Thyroid gland (tissue), 4 donors: ENCODE results near the gene OVOL1. TPM values are rescaled to one million over a fixed set of nuclear protein-coding genes. Genes with fewer than 3 reads are reported as not detected.

Experiments used
- DNase-seq, 2 donors: peaks; one replicate each; pipeline ENCODE4 v3.0.0-alpha.2; 2019
- H3K27ac ChIP-seq, 3 donors: fragments of 200-600 bp; sonication (generic); 1 replicate in 2 of 3; 2 replicates in 1 of 3; pipeline ENCODE4 v1.5.1; 2016 to 2019; ENCODE audit warnings: mild to moderate bottlenecking in 1 of 3, moderate library complexity in 1 of 3
- H3K27me3 ChIP-seq: fragments of 200-600 bp; sonication (generic); one replicate; pipeline ENCODE4 v1.5.1; 2019
- H3K36me3 ChIP-seq, 2 donors: fragments of 200-600 bp; sonication (generic); one replicate each; pipeline ENCODE4 v1.5.1; 2016 to 2019
- H3K4me1 ChIP-seq, 2 donors: fragments of 200-600 bp; sonication (generic); one replicate each; pipeline ENCODE4 v1.5.1; 2017 to 2019
- H3K4me3 ChIP-seq, 3 donors: fragments of 200-600 bp; sonication (generic); replicated peaks in 1 of 3; 1 replicate in 2 of 3; 2 replicates in 1 of 3; pipeline ENCODE4 v1.5.1; 2016; ENCODE audit warnings: mild to moderate bottlenecking in 1 of 3
- H3K9me3 ChIP-seq: fragments of 200-600 bp; sonication (generic); one replicate; pipeline ENCODE4 v1.5.1; 2017
- POLR2A ChIP-seq, 2 donors: fragments of 450-650 bp; IDR thresholded peaks; one replicate each; pipeline ENCODE4 v1.6.1; 2017; ENCODE audit warnings: antibody characterized with exemption in 2 of 2, mild to moderate bottlenecking in 2 of 2, moderate library complexity in 1 of 2
- WGBS, 2 donors: methylation state at CpG; one replicate each; pipeline ENCODE4 v1.1.5; 2017; 5-methylcytosine and 5-hydroxymethylcytosine counted together
- intact Hi-C: fragments of 100-400 bp; cut with DNase I; formaldehyde crosslinking; loops from one replicate; pipeline ENCODE4 v1.15.1; 2023
- total RNA-seq, 4 donors: library from RNA; depleted of rRNA; stranded (reverse); fragments of >200 nt; gene quantifications; one replicate each; pipeline ENCODE4 v1.2.3, GENCODE V29; 2016
- TF ChIP-seq, protein P1 (sequence below), 6 experiments: fragments of 200-600 bp in 3 of 6; fragments of 450-650 bp in 3 of 6; sonication (generic) in 3 of 6; IDR thresholded peaks; one replicate each; pipeline ENCODE4 v1.5.1; 2016 to 2019; ENCODE audit warnings: antibody characterized with exemption in 6 of 6, mild to moderate bottlenecking in 2 of 6, inconsistent platforms in 1 of 6, moderate library complexity in 1 of 6

OVOL1 gene
- total RNA-seq, 4 donors from 2014 or later: 1.1 to 6.6 (median 5.2) TPM

DNA sequence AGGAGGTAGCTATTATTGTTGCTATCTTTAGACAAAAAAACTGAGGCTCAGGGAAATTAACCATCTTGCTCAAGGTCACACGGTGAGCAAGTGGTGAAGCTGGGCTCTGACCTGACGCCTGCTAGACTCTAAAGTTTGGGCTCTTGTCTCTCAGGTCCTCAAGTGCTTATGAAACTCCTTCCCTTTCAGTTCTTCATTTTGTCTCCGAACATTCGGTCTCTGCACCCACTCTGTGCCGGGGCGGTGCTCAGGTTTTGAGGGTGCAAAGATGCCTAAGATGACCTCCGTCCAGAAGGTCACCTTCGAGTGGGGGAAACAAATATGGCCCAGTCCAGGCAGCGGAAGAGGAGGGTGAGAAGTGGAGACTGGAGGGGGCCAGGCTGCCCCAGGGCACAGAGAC lies 16.0 kb downstream of the OVOL1 start:
- H3K9me3 ChIP-seq: no peaks in the 10 kb centered on the region
- H3K27me3 ChIP-seq: no peaks in the 10 kb centered on the region
- H3K36me3 ChIP-seq: no peaks in the 10 kb centered on the region
- DNase-seq: no peak
- no peaks in the 10 kb centered on the region for H3K4me1 ChIP-seq
- TF ChIP-seq POLR2A (IDR thresholded peaks at IDR 0.05): no peak
- TF ChIP-seq, protein P1, sequence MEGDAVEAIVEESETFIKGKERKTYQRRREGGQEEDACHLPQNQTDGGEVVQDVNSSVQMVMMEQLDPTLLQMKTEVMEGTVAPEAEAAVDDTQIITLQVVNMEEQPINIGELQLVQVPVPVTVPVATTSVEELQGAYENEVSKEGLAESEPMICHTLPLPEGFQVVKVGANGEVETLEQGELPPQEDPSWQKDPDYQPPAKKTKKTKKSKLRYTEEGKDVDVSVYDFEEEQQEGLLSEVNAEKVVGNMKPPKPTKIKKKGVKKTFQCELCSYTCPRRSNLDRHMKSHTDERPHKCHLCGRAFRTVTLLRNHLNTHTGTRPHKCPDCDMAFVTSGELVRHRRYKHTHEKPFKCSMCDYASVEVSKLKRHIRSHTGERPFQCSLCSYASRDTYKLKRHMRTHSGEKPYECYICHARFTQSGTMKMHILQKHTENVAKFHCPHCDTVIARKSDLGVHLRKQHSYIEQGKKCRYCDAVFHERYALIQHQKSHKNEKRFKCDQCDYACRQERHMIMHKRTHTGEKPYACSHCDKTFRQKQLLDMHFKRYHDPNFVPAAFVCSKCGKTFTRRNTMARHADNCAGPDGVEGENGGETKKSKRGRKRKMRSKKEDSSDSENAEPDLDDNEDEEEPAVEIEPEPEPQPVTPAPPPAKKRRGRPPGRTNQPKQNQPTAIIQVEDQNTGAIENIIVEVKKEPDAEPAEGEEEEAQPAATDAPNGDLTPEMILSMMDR (IDR thresholded peaks at IDR 0.05): no peak
- 76 to 87% methylated on average over 9 of the region's 9 CpGs for WGBS, 2 donors
- no peak overlapping the region for H3K4me3 ChIP-seq
- H3K27ac ChIP-seq: no peak overlapping the region
- intact Hi-C loops: no loop called here

DNA sequence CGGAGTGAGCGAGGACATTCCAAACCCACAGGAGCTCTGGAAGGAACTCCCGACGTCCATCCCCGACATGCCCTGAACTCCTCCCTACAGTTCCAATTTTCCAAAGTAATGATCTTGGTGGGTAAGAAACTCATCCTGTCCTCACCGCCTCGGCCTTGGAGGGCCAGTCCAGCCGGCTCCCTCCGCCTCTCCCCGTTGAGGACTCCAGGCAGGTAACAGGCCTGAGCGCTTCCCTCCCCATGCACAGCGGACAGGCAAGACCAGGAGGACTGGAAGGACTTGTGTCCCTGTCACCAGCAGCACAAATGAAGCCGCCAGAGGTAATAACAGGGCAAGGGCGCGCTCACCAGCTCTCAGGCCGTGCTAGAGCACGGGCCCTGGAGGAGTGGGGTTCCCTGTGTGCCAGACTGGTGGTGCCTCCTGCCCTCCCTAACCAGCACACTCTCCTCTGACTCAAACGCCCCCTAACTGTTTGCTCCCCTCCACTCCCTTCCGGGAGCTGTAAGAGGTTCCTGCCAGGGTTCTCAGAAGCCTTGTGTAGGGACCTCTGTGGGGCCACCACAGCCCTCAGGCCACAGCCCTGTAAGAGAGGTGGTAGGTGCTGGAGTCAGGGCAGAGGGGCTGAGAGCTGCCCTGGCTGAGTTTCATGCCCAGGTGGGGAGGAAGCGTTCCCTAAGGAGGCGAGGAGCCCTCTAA lies 17.1 kb downstream of the OVOL1 start:
- Histone ChIP-seq H3K9me3 (no peaks in the 10 kb centered on the region), H3K27ac (no peak overlapping the region), H3K4me1 (no peaks in the 10 kb centered on the region), H3K27me3 (no peaks in the 10 kb centered on the region), H3K36me3 (no peaks in the 10 kb centered on the region), H3K4me3 (no peak overlapping the region)
- WGBS, 2 donors: 59 to 64% methylated on average over 16 to 19 of the region's 21 CpGs
- no peak for DNase-seq
- TF ChIP-seq, protein P1 (IDR thresholded peaks at IDR 0.05): no peak
- no peak for TF ChIP-seq POLR2A (IDR thresholded peaks at IDR 0.05)
- intact Hi-C loops: no loop called here

DNA sequence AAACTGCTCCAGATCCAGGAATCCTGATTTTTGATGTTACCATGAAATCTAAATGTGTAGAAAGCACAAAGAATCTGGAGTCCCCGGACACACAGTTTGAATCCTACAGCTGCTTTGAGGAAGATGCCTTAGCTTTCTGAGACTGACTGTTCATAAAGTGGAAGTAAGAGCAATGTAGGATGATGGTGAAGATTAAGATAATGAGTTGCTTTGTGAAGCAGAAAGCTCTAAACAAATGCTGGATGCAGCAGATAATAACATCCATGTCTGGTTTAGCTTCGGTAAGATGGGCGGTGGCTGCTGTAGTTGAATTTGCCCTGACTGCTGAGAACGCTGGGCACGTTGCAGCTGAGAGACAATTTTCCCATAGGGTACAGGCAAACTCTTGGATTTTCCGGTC lies 20.1 kb downstream of the OVOL1 start:
- WGBS, 2 donors: 73 to 76% methylated on average over 6 of the region's 6 CpGs
- no peak overlapping the region for H3K27ac ChIP-seq
- TF ChIP-seq, protein P1 (IDR thresholded peaks at IDR 0.05): no peak
- no peak for TF ChIP-seq POLR2A (IDR thresholded peaks at IDR 0.05)
- no peaks in the 10 kb centered on the region for H3K27me3 ChIP-seq
- intact Hi-C loops: no loop called here
- no peaks in the 10 kb centered on the region for H3K36me3 ChIP-seq
- no peak overlapping the region for H3K4me3 ChIP-seq
- H3K4me1 ChIP-seq: no peaks in the 10 kb centered on the region
- DNase-seq: no peak
- no peaks in the 10 kb centered on the region for H3K9me3 ChIP-seq

DNA sequence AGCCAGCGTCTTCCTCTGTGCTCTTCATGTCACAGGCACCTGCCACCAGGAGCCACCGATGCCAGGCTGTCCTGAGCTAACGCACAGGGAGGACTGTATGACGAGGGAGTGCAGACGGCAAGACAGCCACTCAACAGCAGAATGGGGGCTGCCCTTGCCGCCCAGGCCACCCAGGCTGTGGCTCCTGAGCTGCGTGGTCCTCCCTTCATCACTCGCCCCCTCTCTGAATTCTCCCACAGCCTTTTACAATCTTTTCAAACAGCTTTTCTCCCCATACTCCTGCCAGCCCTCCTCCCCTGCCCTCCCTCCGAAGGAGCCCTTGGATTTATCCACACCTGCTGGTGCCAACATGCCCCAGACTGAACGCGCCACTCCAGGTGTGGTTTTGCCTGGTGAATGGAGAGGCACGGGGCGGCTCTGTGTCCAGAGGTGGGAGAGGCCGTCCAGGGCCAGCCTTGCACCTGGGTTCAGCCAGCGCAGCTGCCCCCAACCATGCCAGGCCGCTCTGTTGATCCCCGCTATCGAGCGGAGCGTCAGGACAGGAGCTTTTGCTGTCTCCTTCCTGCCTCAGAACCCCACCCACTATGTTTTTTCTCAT lies 22.0 kb downstream of the OVOL1 start:
- H3K4me1 ChIP-seq: no peaks in the 10 kb centered on the region
- H3K27ac ChIP-seq: no peak overlapping the region
- H3K9me3 ChIP-seq: no peaks in the 10 kb centered on the region
- DNase-seq: no peak
- TF ChIP-seq POLR2A (IDR thresholded peaks at IDR 0.05): no peak
- no peaks in the 10 kb centered on the region for H3K27me3 ChIP-seq
- no peaks in the 10 kb centered on the region for H3K36me3 ChIP-seq
- H3K4me3 ChIP-seq: no peak overlapping the region
- WGBS, 2 donors: 76 to 77% methylated on average over 20 of the region's 20 CpGs
- intact Hi-C loops: no loop called here

DNA sequence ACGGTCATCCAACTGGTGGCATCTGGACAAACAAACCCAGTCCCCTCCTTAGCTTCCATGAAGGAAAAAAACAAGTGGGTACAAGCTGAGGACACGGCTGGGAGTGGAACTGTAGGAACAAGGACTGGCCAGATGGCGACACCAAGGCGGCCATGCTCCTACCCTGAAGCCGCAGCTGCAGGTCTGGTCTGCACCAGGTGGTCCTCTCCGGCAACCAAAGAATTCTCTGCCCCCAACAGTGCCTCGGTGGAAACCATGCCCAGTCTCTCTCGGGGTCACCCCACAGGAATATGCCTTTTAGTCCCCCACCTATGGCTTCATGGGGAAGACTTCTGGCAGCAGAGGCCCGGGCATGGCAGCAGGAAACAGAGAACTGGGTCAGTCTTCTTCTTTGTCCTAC lies 22.6 kb downstream of the OVOL1 start:
- no peak for TF ChIP-seq POLR2A (IDR thresholded peaks at IDR 0.05)
- TF ChIP-seq, protein P1 (IDR thresholded peaks at IDR 0.05): no peak
- Histone ChIP-seq H3K4me1 (no peaks in the 10 kb centered on the region), H3K27ac (no peak overlapping the region), H3K4me3 (no peak overlapping the region), H3K36me3 (no peaks in the 10 kb centered on the region), H3K9me3 (no peaks in the 10 kb centered on the region), H3K27me3 (no peaks in the 10 kb centered on the region)
- intact Hi-C loops: no loop called here
- 76 to 85% methylated on average over 9 of the region's 9 CpGs for WGBS, 2 donors
- no peak for DNase-seq
